ENCODE data around the gene CLCN5.

DNA sequence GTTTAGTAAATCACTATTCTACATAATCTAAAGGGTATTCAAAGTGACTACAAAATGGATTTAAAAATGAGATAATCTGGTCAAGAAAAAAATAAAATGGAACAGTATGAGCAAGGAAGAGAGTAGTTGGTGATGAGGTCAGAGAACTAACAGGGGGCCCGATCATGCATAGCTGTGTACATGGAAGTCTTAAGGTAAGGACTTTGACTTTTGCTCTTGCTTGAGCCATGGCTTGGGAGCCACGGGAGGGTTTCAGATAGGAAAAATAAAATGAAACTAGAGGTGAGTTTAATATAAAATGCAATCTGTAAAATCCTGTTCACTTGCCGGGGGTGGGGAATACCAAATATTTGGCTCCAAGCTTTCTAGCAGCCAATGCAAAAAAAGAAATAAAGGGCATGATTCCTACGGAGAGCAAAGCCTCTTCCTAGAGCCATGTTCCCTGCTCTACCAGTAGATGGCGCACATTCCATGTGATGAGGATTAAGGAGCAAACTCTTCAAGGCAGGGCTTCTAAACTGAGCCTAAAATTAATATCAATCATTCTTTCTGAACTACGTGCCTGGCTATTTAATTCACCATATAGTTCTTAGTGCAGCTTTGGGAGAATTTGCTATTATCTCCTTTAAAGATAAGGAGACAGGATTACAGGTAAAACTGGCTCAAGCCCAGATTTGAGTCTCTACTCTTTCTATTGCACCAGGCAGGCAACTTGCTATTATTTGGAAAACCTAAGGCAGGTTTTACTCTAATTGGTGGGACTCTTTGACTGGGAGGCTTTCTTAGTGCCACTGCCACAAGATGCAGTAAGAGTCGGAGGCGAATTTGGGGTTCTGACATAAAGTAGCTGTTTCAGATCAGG lies 6.8 kb upstream of the CLCN5 start:
- TF ChIP-seq CTCF (IDR thresholded peaks at IDR 0.05) (peak; percentile 59 to 87 (median 72)), POLR2A (IDR thresholded peaks at IDR 0.05) (no peak)
